ENCODE measurements around the gene XYLT2.
"Not testable (repeated sequence)": the region's sequence is repeated elsewhere in the genome, so short reads cannot be mapped to it uniquely, and the experiment has no call there.

The XYLT2 gene

GRCh38 chr17:50322271-50322670, 23.7 kb upstream of the XYLT2 start:
- DNase-seq, result no peak

- DNase-seq, result no peak
Measured at GRCh38 chr17:50323060-50323459, 22.9 kb upstream of the XYLT2 start.

GRCh38 chr17:50325906-50326305, 20.0 kb upstream of the XYLT2 start:
- DNase-seq, result no peak

- no peak for DNase-seq
Measured at GRCh38 chr17:50326831-50327364, 19.0 kb upstream of the XYLT2 start.

GRCh38 chr17:50328363-50329325, 17.3 kb upstream of the XYLT2 start:
- no peak for DNase-seq

- DNase-seq, result no peak
Measured at GRCh38 chr17:50329716-50330115, 16.2 kb upstream of the XYLT2 start.

GRCh38 chr17:50330151-50330775, 15.7 kb upstream of the XYLT2 start:
- DNase-seq, result no peak

GRCh38 chr17:50331085-50331791, 14.7 kb upstream of the XYLT2 start:
- no peak for DNase-seq

- DNase-seq, result no peak
Measured at GRCh38 chr17:50332196-50332595, 13.7 kb upstream of the XYLT2 start.

GRCh38 chr17:50333291-50334057, 12.5 kb upstream of the XYLT2 start:
- DNase-seq, result not testable (repeated sequence)

GRCh38 chr17:50337956-50338355, 8.0 kb upstream of the XYLT2 start:
- DNase-seq, result no peak

GRCh38 chr17:50338645-50339044, 7.3 kb upstream of the XYLT2 start:
- DNase-seq, result no peak

- DNase-seq, result no peak
Measured at GRCh38 chr17:50339381-50339780, 6.5 kb upstream of the XYLT2 start.

- DNase-seq, result no peak
Measured at GRCh38 chr17:50344731-50345365, 1.1 kb upstream of the XYLT2 start.

GRCh38 chr17:50346313-50347116, 589 bp downstream of the XYLT2 start:
- DNase-seq, result peak; percentile 43

- no peak for DNase-seq
Measured at GRCh38 chr17:50347117-50347893, 1.4 kb downstream of the XYLT2 start.

- DNase-seq, result no peak
Measured at GRCh38 chr17:50347894-50348291, 2.0 kb downstream of the XYLT2 start.

- no peak for DNase-seq
Measured at GRCh38 chr17:50348522-50349242, 2.8 kb downstream of the XYLT2 start.

- DNase-seq, result no peak
Measured at GRCh38 chr17:50349243-50349600, 3.3 kb downstream of the XYLT2 start.

- DNase-seq, result no peak
Measured at GRCh38 chr17:50350733-50351132, 4.8 kb downstream of the XYLT2 start.

Measured in effector CD8-positive, alpha-beta T cell (primary cell).